Measurements from ENCODE around the gene ZNF577. TPM values are rescaled to one million over a fixed set of nuclear protein-coding genes. Genes with fewer than 3 reads are reported as not detected.
A peak's percentile ranks its signal among the peaks of the same experiment; 100 is the strongest.

The ZNF577 gene
- total and polyA plus RNA-seq, 2 of the 13 experiments (the other 11 are each of a cell fraction or from before 2014, with no cell fraction given): 5.7 to 7.6 TPM

GRCh38 chr19:51904331-51905165, 16.8 kb upstream of the ZNF577 start, which contains the start of gene ZNF649 (continued):
- TF ChIP-seq, protein P1, sequence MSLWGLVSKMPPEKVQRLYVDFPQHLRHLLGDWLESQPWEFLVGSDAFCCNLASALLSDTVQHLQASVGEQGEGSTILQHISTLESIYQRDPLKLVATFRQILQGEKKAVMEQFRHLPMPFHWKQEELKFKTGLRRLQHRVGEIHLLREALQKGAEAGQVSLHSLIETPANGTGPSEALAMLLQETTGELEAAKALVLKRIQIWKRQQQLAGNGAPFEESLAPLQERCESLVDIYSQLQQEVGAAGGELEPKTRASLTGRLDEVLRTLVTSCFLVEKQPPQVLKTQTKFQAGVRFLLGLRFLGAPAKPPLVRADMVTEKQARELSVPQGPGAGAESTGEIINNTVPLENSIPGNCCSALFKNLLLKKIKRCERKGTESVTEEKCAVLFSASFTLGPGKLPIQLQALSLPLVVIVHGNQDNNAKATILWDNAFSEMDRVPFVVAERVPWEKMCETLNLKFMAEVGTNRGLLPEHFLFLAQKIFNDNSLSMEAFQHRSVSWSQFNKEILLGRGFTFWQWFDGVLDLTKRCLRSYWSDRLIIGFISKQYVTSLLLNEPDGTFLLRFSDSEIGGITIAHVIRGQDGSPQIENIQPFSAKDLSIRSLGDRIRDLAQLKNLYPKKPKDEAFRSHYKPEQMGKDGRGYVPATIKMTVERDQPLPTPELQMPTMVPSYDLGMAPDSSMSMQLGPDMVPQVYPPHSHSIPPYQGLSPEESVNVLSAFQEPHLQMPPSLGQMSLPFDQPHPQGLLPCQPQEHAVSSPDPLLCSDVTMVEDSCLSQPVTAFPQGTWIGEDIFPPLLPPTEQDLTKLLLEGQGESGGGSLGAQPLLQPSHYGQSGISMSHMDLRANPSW (CRISPR knock-in tag; IDR thresholded peaks at IDR 0.05; ENCODE audit: borderline replicate concordance): no peak
- TF ChIP-seq ZNF749 (CRISPR knock-in tag; IDR thresholded peaks at IDR 0.05; ENCODE audit: borderline replicate concordance) (no peak), ARNT (IDR thresholded peaks at IDR 0.05) (no peak), REL (CRISPR knock-in tag; conservative IDR thresholded peaks at IDR 0.05) (no peak), ZNF446 (CRISPR knock-in tag; IDR thresholded peaks at IDR 0.05) (no peak), MAFK (conservative IDR thresholded peaks at IDR 0.05 in 1 of 2, IDR thresholded peaks at IDR 0.05 in 1 of 2; ENCODE audit: low read length in 2 of 2) (no peak; a peak in 1 of 4 replicates), ZNF414 (CRISPR knock-in tag; IDR thresholded peaks at IDR 0.05) (no peak), ASH2L (IDR thresholded peaks at IDR 0.05; ENCODE audit: insufficient read length, low read depth, low read length) (peak; percentile 52), HIVEP1 (CRISPR knock-in tag; IDR thresholded peaks at IDR 0.05) (no peak), MIER3 (CRISPR knock-in tag; IDR thresholded peaks at IDR 0.05; ENCODE audit: borderline replicate concordance) (no peak), ZFP41 (CRISPR knock-in tag; IDR thresholded peaks at IDR 0.05; ENCODE audit: borderline replicate concordance) (no peak), ZNF138 (CRISPR knock-in tag; IDR thresholded peaks at IDR 0.05; ENCODE audit: low read depth) (no peak), PRDM15 (CRISPR knock-in tag; IDR thresholded peaks at IDR 0.05) (no peak), ZNF816 (CRISPR knock-in tag; IDR thresholded peaks at IDR 0.05; ENCODE audit: borderline replicate concordance) (0 out of 2 replicates have a peak, but pooled peaks have one; percentile 46), SIN3B (IDR thresholded peaks at IDR 0.05; ENCODE audit: low read length) (peak; percentile 77; the same call in 1 of the 2 replicates), ZBTB7B (CRISPR knock-in tag; IDR thresholded peaks at IDR 0.05) (no peak), KDM3A (CRISPR knock-in tag; IDR thresholded peaks at IDR 0.05; ENCODE audit: low read depth) (no peak), ZNF850 (CRISPR knock-in tag; conservative IDR thresholded peaks at IDR 0.05) (no peak), REPIN1 (CRISPR knock-in tag; IDR thresholded peaks at IDR 0.05; ENCODE audit: borderline replicate concordance, low read depth) (peak; percentile 39; the same call in 1 of the 2 replicates), ZMAT5 (CRISPR knock-in tag; IDR thresholded peaks at IDR 0.05; ENCODE audit: borderline replicate concordance, low read depth) (no peak), ZNF598 (CRISPR knock-in tag; IDR thresholded peaks at IDR 0.05; ENCODE audit: borderline replicate concordance) (no peak), ZNF773 (CRISPR knock-in tag; IDR thresholded peaks at IDR 0.05; ENCODE audit: borderline replicate concordance) (no peak)
